Spleen (tissue), 7 donors: ENCODE measurements around the gene NKX1-1.

Experiments
- CTCF ChIP-seq, 11 experiments: fragments of 200-600 bp in 7 of 11; fragments of 450-650 bp in 4 of 11; sonication (generic) in 4 of 11; IDR thresholded peaks in 8 of 11; conservative IDR thresholded peaks in 3 of 11; 1 replicate in 7 of 11; 2 replicates in 4 of 11; pipeline versions ENCODE4 v1.4.0 to v1.8.0; 2016 to 2021; ENCODE audit warnings: antibody characterized with exemption in 11 of 11, inconsistent platforms in 4 of 11, mild to moderate bottlenecking in 1 of 11
- POLR2A ChIP-seq, 3 donors: fragments of 450-650 bp; IDR thresholded peaks; one replicate each; pipeline ENCODE4 v1.5.1; 2017; ENCODE audit warnings: antibody characterized with exemption in 3 of 3, mild to moderate bottlenecking in 1 of 3
- donor health status: DM: no; HTN: no; CAD: no; lungs with moderate emphysema.
- donor health status: DM: no; HTN: no; CAD: no.
- donor health status: DM: no; HTN: no; CAD: no.

GRCh38 chr4:1418494-1419285 is 12.4 kb upstream of the NKX1-1 start:
- TF ChIP-seq POLR2A (IDR thresholded peaks at IDR 0.05) (no peak), CTCF (IDR thresholded peaks at IDR 0.05 in 8 of 11, conservative IDR thresholded peaks at IDR 0.05 in 3 of 11) (no peak)
